HG02610 (cell line): ENCODE results near the gene RAP1B.
"Not testable (repeated sequence)": the region's sequence is repeated elsewhere in the genome, so short reads cannot be mapped to it uniquely, and the experiment has no call there.

Source experiments
- ATAC-seq: cut with Tn5 transposase; IDR thresholded peaks from one replicate; pipeline ENCODE4 v1.9.1; 2021; ENCODE audit warnings: mild to moderate bottlenecking, moderate library complexity; ENCODE audit not compliant: unreplicated experiment

Gene RAP1B

DNA sequence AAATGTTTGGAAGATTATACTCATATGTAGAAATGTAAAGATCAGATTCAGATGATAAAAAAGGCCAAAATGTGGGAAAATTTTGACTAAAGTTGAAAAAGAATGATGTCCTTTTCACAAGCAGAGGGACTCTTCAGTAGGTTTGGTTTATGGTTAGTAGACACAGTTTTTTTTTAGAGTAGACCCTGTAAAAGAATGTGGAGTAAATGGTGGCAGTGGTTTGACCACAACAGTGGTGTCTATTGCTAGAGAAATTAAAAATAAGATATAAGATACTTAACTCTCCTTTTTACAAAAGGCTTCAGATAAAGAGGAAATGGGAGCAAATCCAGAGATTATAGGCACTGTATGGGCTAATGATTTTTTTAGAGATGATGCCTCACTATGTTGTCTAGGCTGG, 21.8 kb downstream of the RAP1B start:
- no peak for ATAC-seq

GRCh38 chr12:68633614-68634558, 23.2 kb downstream of the RAP1B start:
- ATAC-seq = peak; percentile 41

DNA sequence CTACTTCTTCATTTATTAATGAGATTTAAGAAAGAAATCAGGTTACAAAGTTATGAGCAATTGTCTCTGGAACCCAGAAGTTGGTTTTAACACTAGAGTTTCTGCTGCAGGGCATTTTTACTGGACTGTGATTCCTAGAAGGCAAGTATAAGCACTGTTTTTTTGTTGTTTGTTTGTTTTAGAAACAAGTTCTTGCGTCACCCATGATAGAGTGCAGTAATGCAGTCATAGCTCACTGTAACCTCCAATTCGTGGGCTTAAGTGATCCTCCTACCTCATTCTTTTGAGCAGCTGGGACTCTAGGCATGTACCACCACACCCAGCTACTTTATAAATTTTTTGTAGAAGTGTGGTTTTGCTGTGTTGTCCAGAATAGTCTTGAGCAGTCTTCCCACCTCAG, 25.6 kb downstream of the RAP1B start:
- ATAC-seq = no peak

DNA sequence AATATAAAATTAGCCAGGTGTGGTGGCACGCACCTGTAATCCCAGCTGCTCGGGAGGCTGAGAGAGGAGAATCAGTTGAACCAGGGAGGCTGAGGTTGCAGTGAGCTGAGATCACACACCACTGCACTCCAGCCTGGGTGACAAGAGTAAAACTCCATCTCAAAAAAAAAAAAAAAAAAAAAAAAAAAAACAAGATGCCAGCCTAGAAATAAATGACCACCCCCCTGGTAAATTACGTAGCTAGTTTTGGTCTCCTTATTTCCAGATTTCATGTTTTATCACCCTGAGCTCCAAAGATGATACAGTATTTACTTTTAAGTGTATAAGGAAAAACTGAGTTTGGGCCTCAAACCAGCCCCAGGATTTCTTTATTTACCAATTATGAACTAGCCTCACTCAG, 26.7 kb downstream of the RAP1B start:
- not testable (repeated sequence) for ATAC-seq

- ATAC-seq = no peak
Observed at GRCh38 chr12:68638171-68638570, 27.5 kb downstream of the RAP1B start.

- ATAC-seq = no peak
Observed at GRCh38 chr12:68638721-68639395, 28.2 kb downstream of the RAP1B start.

- no peak for ATAC-seq
Observed at GRCh38 chr12:68639396-68639767, 28.7 kb downstream of the RAP1B start.

DNA sequence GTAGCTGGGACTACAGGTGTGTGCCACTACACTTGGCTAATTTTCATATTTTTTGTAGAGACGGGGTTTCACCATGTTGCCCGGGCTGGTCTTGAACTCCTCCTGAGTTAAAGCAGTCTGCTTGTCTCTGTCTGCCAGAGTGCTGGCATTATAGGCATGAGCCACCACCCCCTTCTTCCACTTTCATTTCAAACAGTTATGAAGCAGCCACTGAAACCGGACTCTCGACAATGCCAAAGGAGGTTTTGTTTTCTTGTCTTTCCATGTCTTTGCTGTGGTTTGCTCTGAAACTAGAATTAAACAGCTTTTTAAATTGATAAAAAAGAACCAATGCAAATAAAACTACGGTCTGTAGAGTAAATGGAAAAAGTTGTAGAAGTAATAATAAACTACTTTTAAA, 30.4 kb downstream of the RAP1B start:
- peak; percentile 90 for ATAC-seq

DNA sequence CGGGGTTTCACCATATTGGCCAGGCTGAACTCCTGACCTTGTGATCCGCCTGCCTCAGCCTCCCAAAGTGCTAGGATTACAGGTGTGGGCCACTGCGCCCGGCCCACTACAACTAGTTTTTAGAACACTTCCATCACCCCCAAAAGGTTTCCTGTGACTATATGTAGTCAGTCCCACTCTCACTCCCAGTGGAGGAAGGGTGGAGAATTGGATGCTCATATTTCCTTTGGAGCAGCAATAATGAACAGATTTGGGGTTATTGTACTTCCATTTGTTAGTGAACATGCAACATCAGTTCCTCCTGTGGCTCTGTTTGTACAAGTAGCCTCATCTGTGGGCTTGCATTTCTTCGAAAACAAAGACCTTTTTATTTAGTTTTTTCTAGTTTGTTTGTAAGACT, 35.8 kb downstream of the RAP1B start:
- no peak for ATAC-seq

GRCh38 chr12:68647507-68647906, 36.8 kb downstream of the RAP1B start:
- ATAC-seq = no peak

DNA sequence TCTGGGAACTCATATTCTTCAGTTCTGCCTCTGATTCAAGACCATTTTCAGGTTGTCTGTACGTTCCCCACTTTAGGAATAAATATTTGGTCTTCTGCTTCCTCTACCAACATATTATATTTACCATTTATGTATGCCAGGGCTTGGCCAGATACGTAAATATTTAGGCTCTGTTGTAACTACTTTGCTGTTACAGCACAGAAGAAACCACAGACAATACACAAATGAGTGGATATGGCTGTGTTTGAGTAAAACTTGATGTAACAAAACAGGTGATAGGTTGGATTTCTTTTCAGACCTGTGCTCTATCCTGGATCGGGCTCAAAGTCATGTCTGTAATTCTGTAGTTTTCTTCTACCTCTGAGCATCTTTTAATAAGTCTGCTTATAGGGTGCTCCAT, 37.5 kb downstream of the RAP1B start:
- ATAC-seq = peak; percentile 69

- no peak for ATAC-seq
Observed at GRCh38 chr12:68665016-68665569, 54.4 kb downstream of the RAP1B start.

GRCh38 chr12:68667291-68667690, 56.6 kb downstream of the RAP1B start:
- no peak for ATAC-seq

GRCh38 chr12:68667896-68668295, 57.2 kb downstream of the RAP1B start:
- no peak for ATAC-seq

DNA sequence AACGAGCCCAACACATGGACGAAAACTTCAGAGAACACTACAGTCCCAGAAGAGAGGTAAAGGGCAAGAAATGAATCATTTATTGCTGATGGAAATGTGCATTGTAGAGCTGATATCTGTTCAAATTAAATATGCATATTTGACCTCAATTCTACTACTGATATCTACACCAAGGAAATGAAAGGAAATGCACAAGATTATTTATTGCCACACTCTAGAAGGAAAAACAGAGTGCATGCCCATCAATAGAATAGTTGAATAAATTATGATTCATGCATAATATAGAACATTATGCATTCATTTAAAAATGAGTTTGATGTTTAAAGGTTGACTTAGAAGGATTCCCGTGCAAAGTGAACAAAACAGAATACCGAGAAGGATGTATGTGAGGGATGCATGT, 60.5 kb downstream of the RAP1B start:
- no peak for ATAC-seq

GRCh38 chr12:68673788-68674187, 63.1 kb downstream of the RAP1B start:
- no peak for ATAC-seq

GRCh38 chr12:68674376-68674775, 63.7 kb downstream of the RAP1B start:
- no peak for ATAC-seq

DNA sequence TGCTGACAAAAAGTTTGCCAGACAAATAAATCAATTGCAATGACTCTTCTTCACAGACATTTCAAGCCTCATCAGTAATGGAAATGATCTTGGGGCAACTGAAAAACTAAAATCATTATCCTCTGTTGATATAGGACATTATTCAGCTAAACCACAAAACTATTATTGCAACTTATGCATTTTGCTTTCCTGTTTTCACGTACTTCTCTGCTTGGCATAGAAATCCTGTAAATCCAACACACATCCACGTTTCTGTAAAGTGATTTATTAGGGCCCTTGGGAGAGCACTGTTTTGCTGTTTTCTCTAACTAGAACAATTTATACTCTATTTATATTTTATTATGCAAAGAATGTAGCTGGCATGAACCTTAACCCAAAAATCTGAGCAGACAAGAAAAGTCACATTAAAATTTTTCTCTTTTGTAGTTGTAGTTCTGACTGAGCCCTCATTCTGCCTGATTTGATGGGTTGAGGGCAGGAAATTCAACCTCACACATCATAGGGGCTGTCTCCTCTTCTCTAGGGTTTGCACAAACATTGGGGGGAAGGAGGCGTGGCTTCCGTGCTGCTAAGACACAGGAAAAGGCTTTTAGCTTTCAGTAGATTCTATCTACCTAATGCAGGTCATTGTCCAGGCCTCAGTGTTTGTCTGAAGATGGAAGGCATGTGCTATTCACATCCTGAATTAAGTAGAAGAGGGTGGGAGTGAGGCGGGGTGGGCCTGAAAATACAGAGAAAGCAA, 64.6 kb downstream of the RAP1B start:
- ATAC-seq = no peak

- not testable (repeated sequence) for ATAC-seq
Observed at GRCh38 chr12:68676854-68677253, 66.2 kb downstream of the RAP1B start.

DNA sequence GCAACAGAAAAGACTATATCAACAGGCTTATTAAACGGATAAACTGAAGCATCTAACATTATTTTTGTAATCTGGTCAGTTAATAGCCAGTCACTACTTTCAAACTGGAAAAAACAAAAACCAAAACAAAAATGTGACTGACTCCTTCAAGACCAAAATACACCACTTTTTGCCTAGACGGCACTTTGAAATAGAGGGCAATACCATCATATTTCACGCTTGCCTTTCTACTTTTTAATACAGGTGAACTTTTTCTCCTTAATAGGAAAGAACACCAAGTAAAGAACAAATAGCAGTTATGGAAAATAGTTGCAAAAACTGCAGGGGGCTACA, 75.5 kb downstream of the RAP1B start:
- no peak for ATAC-seq
